OCI-LY1 (cell line): ENCODE measurements around the gene TNFRSF11A.

ENCODE experiments used
- H2AFZ ChIP-seq: fragments of 200-600 bp; sonication (generic), shearing (Covaris generic); 2 replicates; pipeline ENCODE4 v1.6.0; 2014; ENCODE audit warnings: antibody characterized with exemption, mild to moderate bottlenecking, low read length
- H3F3A ChIP-seq: fragments of 200-600 bp; sonication (generic), shearing (Covaris generic); 2 replicates; pipeline ENCODE4 v1.6.0; 2014; ENCODE audit warnings: mild to moderate bottlenecking, antibody characterized with exemption, low read length, moderate library complexity; ENCODE audit not compliant: insufficient read depth
- H3K27ac ChIP-seq: fragments of 200-600 bp; sonication (generic); 2 replicates; pipeline ENCODE4 v1.5.1; 2014; ENCODE audit warnings: low read length, mixed run types, mild to moderate bottlenecking, low read depth; ENCODE audit not compliant: poor library complexity, severe bottlenecking
- H3K27me3 ChIP-seq: fragments of 200-600 bp; sonication (generic); 2 replicates; pipeline ENCODE4 v1.6.0; 2014; ENCODE audit warnings: antibody characterized with exemption, mild to moderate bottlenecking, low read length, moderate library complexity; ENCODE audit not compliant: insufficient read depth
- H3K36me3 ChIP-seq: fragments of 200-600 bp; sonication (generic); 2 replicates; pipeline ENCODE4 v1.6.1; 2014; ENCODE audit warnings: mild to moderate bottlenecking, antibody characterized with exemption, low read length, moderate library complexity, mixed read lengths; ENCODE audit not compliant: insufficient read depth
- H3K4me1 ChIP-seq: fragments of 200-600 bp; sonication (generic); 2 replicates; pipeline ENCODE4 v1.5.1; 2014; ENCODE audit warnings: mild to moderate bottlenecking, low read length, moderate library complexity; ENCODE audit not compliant: insufficient read depth, severe bottlenecking
- H3K4me2 ChIP-seq: fragments of 200-600 bp; sonication (generic), shearing (Covaris generic); 2 replicates; pipeline ENCODE4 v1.6.1; 2014; ENCODE audit warnings: low read length
- H3K4me3 ChIP-seq: fragments of 200-600 bp; sonication (generic); 2 replicates; pipeline ENCODE4 v1.5.1; 2014; ENCODE audit warnings: low read length, low read depth, mild to moderate bottlenecking, mixed read lengths; ENCODE audit not compliant: poor library complexity, severe bottlenecking
- H3K79me2 ChIP-seq: fragments of 200-600 bp; shearing (Covaris generic); 2 replicates; pipeline ENCODE4 v1.6.1; 2016; ENCODE audit warnings: mixed run types, low read length, mixed read lengths; ENCODE audit not compliant: insufficient read depth
- H3K9ac ChIP-seq: fragments of 200-600 bp; sonication (generic), shearing (Covaris generic); 2 replicates; pipeline ENCODE4 v1.6.1; 2014; ENCODE audit warnings: mild to moderate bottlenecking, low read length, mixed read lengths
- H3K9me2 ChIP-seq: fragments of 200-600 bp; sonication (generic), shearing (Covaris generic); 2 replicates; pipeline ENCODE4 v1.6.1; 2014; ENCODE audit warnings: low read depth, mild to moderate bottlenecking, low read length, mixed read lengths
- H3K9me3 ChIP-seq: fragments of 200-600 bp; shearing (Covaris generic); 2 replicates; pipeline ENCODE4 v1.6.1; 2014; ENCODE audit warnings: low read length, mixed read lengths
- H4K20me1 ChIP-seq: fragments of 200-600 bp; sonication (generic), shearing (Covaris generic); 2 replicates; pipeline ENCODE4 v1.6.0; 2016; ENCODE audit warnings: mild to moderate bottlenecking, low read length; ENCODE audit not compliant: insufficient read depth
- EZH2 ChIP-seq: fragments of 200-600 bp; sonication (generic), shearing (Covaris generic); IDR thresholded peaks from 2 replicates; pipeline ENCODE4 v1.8.0; 2017; ENCODE audit warnings: borderline replicate concordance, mixed run types, mild to moderate bottlenecking, antibody characterized with exemption, low read length, moderate library complexity, mixed read lengths
- TF ChIP-seq, protein P1 (sequence below): fragments of 200-600 bp; sonication (generic), shearing (Covaris generic); IDR thresholded peaks from 2 replicates; pipeline ENCODE4 v1.5.1; 2017; ENCODE audit warnings: mild to moderate bottlenecking, antibody characterized with exemption, low read length, moderate library complexity, mixed read lengths

TNFRSF11A gene

DNA sequence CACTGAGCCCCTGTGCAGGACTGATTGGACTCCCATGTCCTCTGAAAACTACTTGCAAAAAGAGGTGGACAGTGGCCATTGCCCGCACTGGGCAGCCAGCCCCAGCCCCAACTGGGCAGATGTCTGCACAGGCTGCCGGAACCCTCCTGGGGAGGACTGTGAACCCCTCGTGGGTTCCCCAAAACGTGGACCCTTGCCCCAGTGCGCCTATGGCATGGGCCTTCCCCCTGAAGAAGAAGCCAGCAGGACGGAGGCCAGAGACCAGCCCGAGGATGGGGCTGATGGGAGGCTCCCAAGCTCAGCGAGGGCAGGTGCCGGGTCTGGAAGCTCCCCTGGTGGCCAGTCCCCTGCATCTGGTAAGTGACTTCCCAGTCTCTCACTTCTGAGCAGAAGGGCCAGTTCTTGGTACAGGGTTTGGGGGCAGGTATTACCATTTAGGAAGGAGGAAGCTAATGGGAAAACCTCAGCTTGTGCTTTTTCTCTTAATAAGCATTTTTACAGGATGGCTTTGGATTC lies 44.1 kb downstream of the TNFRSF11A start:
- H3K79me2 ChIP-seq, result no peaks in the 10 kb centered on the region
- no peaks in the 10 kb centered on the region for H3K9me2 ChIP-seq
- H3K4me1 ChIP-seq, result no peaks in the 10 kb centered on the region
- no peak overlapping the region for H3K4me2 ChIP-seq
- TF ChIP-seq, protein P1, sequence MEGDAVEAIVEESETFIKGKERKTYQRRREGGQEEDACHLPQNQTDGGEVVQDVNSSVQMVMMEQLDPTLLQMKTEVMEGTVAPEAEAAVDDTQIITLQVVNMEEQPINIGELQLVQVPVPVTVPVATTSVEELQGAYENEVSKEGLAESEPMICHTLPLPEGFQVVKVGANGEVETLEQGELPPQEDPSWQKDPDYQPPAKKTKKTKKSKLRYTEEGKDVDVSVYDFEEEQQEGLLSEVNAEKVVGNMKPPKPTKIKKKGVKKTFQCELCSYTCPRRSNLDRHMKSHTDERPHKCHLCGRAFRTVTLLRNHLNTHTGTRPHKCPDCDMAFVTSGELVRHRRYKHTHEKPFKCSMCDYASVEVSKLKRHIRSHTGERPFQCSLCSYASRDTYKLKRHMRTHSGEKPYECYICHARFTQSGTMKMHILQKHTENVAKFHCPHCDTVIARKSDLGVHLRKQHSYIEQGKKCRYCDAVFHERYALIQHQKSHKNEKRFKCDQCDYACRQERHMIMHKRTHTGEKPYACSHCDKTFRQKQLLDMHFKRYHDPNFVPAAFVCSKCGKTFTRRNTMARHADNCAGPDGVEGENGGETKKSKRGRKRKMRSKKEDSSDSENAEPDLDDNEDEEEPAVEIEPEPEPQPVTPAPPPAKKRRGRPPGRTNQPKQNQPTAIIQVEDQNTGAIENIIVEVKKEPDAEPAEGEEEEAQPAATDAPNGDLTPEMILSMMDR, result no peak
- TF ChIP-seq EZH2, result no peak
- no peak overlapping the region for H3K4me3 ChIP-seq
- no peaks in the 10 kb centered on the region for H3K36me3 ChIP-seq
- no peaks in the 10 kb centered on the region for H3F3A ChIP-seq
- H4K20me1 ChIP-seq, result no peaks in the 10 kb centered on the region
- H3K27ac ChIP-seq, result no peak overlapping the region
- no peak overlapping the region for H2AFZ ChIP-seq
- no peaks in the 10 kb centered on the region for H3K9me3 ChIP-seq
- H3K27me3 ChIP-seq, result peaks cover 4% of the 10 kb centered on the region; the same call in 1 of the 2 replicates
- no peak overlapping the region for H3K9ac ChIP-seq

GRCh38 chr18:62370366-62370765 lies 45.3 kb downstream of the TNFRSF11A start:
- Histone ChIP-seq H3K9ac (no peak overlapping the region), H3K79me2 (no peaks in the 10 kb centered on the region), H3K4me3 (no peak overlapping the region), H3K9me3 (no peaks in the 10 kb centered on the region), H3K4me1 (no peaks in the 10 kb centered on the region), H3K27me3 (no peaks in the 10 kb centered on the region; the same call in 1 of the 2 replicates), H3K9me2 (no peaks in the 10 kb centered on the region), H3K4me2 (no peak overlapping the region), H2AFZ (no peak overlapping the region), H3K36me3 (no peaks in the 10 kb centered on the region), H3K27ac (no peak overlapping the region), H4K20me1 (no peaks in the 10 kb centered on the region), H3F3A (no peaks in the 10 kb centered on the region)
- TF ChIP-seq, protein P1, result no peak
- TF ChIP-seq EZH2, result no peak

DNA sequence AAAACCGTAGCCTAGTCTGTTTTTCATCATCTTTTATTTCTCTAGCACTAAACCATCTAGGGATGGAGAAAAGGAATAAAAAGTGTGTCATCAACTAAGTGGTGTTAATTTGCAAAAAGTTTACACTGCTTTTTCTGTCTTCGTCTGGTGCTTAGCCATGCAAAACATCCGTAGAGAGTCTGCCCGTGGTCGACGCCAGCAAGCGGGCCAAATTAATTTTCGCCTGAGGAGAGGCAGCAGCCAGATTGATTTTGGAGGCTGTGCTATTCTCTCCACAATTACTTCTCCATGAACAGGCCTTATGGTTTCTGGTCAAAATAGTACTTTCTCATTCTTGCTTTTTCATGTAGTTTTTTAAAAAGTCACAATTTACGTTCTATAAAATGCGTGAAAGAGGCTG lies 46.3 kb downstream of the TNFRSF11A start:
- Histone ChIP-seq H2AFZ (no peak overlapping the region), H3K4me3 (no peak overlapping the region), H3K9ac (no peak overlapping the region), H4K20me1 (no peaks in the 10 kb centered on the region), H3K4me1 (no peaks in the 10 kb centered on the region), H3K4me2 (no peak overlapping the region), H3K36me3 (no peaks in the 10 kb centered on the region), H3K27ac (no peak overlapping the region), H3K79me2 (no peaks in the 10 kb centered on the region), H3F3A (no peaks in the 10 kb centered on the region), H3K9me3 (no peaks in the 10 kb centered on the region), H3K27me3 (no peaks in the 10 kb centered on the region; the same call in 1 of the 2 replicates), H3K9me2 (no peaks in the 10 kb centered on the region)
- no peak for TF ChIP-seq EZH2

GRCh38 chr18:62372156-62372555 lies 47.0 kb downstream of the TNFRSF11A start:
- no peaks in the 10 kb centered on the region for H3K9me3 ChIP-seq
- H3K9ac ChIP-seq, result no peak overlapping the region
- H3K4me1 ChIP-seq, result no peaks in the 10 kb centered on the region
- no peak overlapping the region for H2AFZ ChIP-seq
- no peaks in the 10 kb centered on the region for H3F3A ChIP-seq
- no peaks in the 10 kb centered on the region for H3K36me3 ChIP-seq
- H3K27me3 ChIP-seq, result no peaks in the 10 kb centered on the region; the same call in 1 of the 2 replicates
- H3K9me2 ChIP-seq, result no peaks in the 10 kb centered on the region
- H3K4me2 ChIP-seq, result no peak overlapping the region
- TF ChIP-seq, protein P1, result no peak
- no peak for TF ChIP-seq EZH2
- H3K79me2 ChIP-seq, result no peaks in the 10 kb centered on the region
- H3K27ac ChIP-seq, result no peak overlapping the region
- H3K4me3 ChIP-seq, result no peak overlapping the region
- H4K20me1 ChIP-seq, result no peaks in the 10 kb centered on the region
